Cardiac septum (tissue), 1 donor: ENCODE measurements around the gene TRPV5. TPM values are rescaled to one million over a fixed set of nuclear protein-coding genes. Genes with fewer than 3 reads are reported as not detected.
A peak's percentile ranks its signal among the peaks of the same experiment; 100 is the strongest.
"Not testable (repeated sequence)": the region's sequence is repeated elsewhere in the genome, so short reads cannot be mapped to it uniquely, and the experiment has no call there.

ENCODE experiments used
- DNase-seq: peaks from one replicate; pipeline ENCODE4 v3.0.0-alpha.2; 2020; ENCODE audit warnings: low spot score
- intact Hi-C: fragments of 100-400 bp; cut with DNase I; formaldehyde crosslinking; loops from one replicate; pipeline ENCODE4 v1.14.0; 2022
- long read RNA-seq: library from polyadenylated mRNA; unstranded; transcript quantifications from one replicate; pipeline ENCODE4 v2.0.0, GENCODE V29; 2021
- total RNA-seq: library from RNA; stranded (reverse); fragmentation: NEBNext Ultra II Directional; extraction: Animal tissue kit (Norgen Biotek cat#: 25700); gene quantifications from one replicate; pipeline ENCODE4 v1.2.1, GENCODE V29; 2021
- donor health status: DM: no; HTN: no; CAD: no.

Gene TRPV5
- not detected for total RNA-seq
- long read RNA-seq: 0 reads

DNA sequence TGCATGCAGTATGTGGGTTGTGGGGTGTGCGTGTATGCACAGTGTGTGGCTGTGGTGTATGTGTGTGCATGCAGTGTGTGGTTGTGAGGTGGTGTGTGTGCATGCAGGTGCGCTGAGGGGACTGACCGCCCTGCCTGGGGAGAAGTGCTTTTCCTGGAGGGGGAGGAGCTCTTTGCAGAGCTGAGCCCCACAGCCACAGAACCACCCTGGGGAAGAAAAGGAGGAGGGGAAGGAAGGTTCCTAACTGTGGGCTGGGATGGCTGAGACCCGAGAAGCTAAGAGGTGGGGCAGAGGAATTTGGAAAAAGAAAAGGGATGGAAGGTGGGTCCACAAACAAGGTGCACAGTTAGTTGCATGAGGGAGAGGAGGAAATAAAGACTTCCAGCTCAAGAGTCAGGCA lies at the start of gene TRPV5:
TRPV5 (minus strand) TSS at position 123 of the 400 bp plus-strand sequence. CDS start 287 bp downstream, outside the sequence.
- intact Hi-C loops: no loop called here
- peak; percentile 31 for DNase-seq

- intact Hi-C loops, DNase-seq: not testable (repeated sequence)
Observed at GRCh38 chr7:142978402-142978801, 44.9 kb upstream of the TRPV5 start.

DNA sequence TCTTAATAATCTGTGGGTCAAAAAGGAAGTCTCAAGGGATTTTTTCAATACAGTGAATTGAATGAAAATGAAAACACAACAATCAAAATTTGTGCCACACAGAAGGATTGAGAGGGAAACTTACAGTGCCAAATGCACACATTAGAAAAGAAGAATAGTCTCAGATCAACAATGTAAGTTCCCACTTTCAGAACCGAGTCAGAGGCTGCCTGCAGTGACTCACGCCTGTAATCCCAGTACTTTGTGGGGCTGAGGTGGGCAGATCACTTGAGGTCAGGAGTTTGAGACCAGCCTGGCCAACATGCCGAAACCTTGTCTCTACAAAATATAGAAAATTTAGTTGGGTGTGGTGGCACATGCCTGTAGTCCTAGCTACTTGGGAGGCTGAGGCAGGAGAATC lies 41.1 kb upstream of the TRPV5 start:
- intact Hi-C loops: no loop called here
- no peak for DNase-seq

- intact Hi-C loops: no loop called here
- no peak for DNase-seq
Observed at GRCh38 chr7:142969183-142969582, 35.6 kb upstream of the TRPV5 start.

DNA sequence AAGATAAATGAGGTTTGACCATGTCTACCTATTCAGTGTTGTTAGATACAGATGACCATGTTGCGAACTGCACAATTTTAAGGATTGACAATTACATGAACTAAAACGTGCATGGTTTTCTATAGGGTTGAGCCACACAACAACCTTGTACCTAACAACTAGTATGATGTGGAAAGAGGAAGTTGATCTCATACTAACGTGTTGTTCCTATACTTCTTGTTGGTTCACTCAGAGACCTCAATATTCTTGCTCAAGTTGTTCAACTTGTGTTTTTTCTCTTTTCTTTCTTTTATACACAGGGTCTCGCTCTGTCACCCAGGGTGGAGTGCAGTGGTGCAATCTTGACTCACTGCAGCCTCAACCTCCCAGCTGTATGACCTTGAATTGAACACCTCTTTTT lies 34.7 kb upstream of the TRPV5 start:
- intact Hi-C loops: no loop called here
- DNase-seq: no peak

- intact Hi-C loops: no loop called here
- no peak for DNase-seq
Observed at GRCh38 chr7:142964502-142965246, 31.1 kb upstream of the TRPV5 start.

GRCh38 chr7:142963993-142964392 lies 30.4 kb upstream of the TRPV5 start:
- intact Hi-C loops: no loop called here
- no peak for DNase-seq

GRCh38 chr7:142962991-142963390 lies 29.4 kb upstream of the TRPV5 start:
- intact Hi-C loops: no loop called here

GRCh38 chr7:142961973-142962926 lies 28.7 kb upstream of the TRPV5 start, which contains the start of gene KEL:
TSS of gene KEL (minus strand) at chr7:142962363. CDS start at chr7:142962206, 157 bp downstream.
- no peak for DNase-seq
- intact Hi-C loops: no loop called here

More at GRCh38 chr7:142962991-142963390, 29.4 kb upstream of the TRPV5 start:
- DNase-seq: no peak

DNA sequence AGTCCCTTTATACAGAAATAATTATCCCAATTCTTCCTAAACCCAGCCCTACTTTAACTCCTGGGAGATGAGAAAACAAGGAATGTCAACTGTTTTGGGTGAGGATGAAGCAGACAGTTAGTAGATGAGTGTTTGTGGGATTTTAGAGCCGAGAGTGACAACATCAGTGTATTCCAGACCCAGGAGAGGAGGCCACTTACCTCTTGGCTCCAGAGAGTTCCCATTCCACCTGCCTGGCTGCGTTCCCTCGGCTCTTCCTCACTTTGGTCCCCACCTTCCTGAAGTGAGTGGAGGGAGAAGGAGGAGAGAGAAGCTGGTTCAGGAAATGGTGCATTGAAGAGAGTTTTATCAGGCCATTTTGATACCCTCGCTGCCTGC lies 28.0 kb upstream of the TRPV5 start:
- DNase-seq: no peak
- intact Hi-C loops: no loop called here

GRCh38 chr7:142960955-142961512 lies 27.5 kb upstream of the TRPV5 start:
- intact Hi-C loops: no loop called here
- no peak for DNase-seq

GRCh38 chr7:142959202-142959601 lies 25.7 kb upstream of the TRPV5 start:
- intact Hi-C loops: no loop called here
- DNase-seq: no peak

- no peak for DNase-seq
- intact Hi-C loops: no loop called here
Observed at GRCh38 chr7:142957723-142958122, 24.2 kb upstream of the TRPV5 start.

DNA sequence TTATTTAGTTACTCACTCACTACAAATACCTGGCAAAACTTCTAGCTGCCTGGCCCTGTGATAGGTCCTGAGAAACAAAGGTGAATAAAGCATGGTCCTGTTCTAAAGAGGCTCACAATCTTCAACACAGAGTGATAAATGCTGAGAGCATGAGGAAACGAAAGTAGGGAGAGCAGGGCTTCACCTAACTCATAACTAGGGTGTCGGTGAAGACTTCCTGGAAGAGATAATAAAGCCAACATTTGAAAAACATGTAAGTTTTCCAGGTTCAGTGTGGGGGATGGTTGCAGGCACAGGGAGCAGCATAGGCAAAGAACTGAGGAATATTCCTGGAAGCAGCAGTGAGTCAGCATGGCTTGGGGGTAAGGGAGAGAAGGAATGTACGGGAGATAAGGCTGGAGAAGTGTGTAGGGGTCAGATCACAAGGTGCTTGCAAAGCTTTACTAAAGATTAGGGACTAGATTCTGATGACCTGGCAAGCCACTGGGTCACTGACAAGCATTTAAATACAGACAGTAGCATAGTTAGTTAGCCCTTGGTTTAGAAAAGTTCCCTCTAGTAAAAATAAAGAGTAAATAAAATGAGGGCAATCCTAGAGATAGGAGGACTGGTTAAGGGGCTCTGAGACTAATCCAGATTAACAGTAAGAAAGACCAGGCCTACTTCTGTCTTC lies 23.5 kb upstream of the TRPV5 start:
- intact Hi-C loops: no loop called here
- DNase-seq: no peak

DNA sequence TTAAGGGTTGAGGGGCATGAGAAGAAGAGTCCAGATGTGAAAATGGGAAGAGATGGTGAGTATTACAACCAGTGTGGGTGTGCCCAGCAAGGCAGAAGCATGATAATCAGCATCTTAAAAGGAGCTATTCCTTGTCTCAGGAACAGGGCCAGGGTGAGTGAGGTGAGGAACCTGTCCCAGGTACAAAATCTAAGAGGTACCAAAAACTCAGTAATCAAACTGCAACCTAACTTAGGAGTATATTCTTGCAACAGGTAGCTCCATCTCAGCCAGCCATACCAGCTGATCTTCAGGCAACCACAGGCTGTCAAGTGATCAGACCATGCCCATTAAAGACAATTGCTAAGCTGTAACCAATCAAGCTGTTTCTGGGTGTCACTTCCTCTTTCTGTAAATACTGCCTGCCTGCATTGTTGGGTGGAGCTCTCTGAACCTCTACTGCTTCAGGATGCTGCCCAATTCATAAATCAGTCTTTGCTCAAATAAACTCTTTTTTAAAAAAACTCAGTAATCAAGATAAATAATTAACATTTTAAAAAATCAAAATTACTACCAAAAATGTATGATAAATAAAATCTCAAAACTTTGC lies 21.2 kb upstream of the TRPV5 start:
- DNase-seq: no peak
- intact Hi-C loops: no loop called here

DNA sequence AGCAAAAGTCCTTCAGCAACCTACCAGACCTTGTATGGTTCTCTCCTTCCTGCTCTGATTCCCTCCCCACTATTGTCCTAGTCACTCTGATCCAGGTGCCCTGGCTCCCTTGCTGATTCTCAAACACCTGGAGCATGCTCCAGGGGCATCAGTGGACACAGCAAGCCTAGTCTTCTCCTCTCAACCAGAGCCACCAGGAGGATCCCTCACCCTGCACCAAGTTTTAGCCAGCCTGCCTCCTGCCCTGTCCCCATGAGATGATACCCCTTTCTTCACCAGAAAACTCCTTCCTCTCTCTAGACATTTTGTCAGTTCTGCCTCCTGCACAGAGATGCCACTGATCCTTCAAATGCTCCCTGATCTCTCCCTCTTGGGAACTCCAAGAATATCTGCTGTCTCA lies 16.7 kb upstream of the TRPV5 start:
- intact Hi-C loops: no loop called here
- no peak for DNase-seq

GRCh38 chr7:142948603-142949002 lies 15.1 kb upstream of the TRPV5 start:
- DNase-seq: no peak
- intact Hi-C loops: no loop called here

- no peak for DNase-seq
- intact Hi-C loops: no loop called here
Observed at GRCh38 chr7:142945001-142945400, 11.5 kb upstream of the TRPV5 start.

- DNase-seq: no peak
- intact Hi-C loops: no loop called here
Observed at GRCh38 chr7:142943706-142944268, 10.2 kb upstream of the TRPV5 start.
